Activated T-cell treated with anti-CD3 and anti-CD28 coated beads for 4 hours (primary cell): ENCODE data around the gene KCNG2.

Experiments used
- DNase-seq: peaks from one replicate; pipeline ENCODE4 v3.0.0-alpha.2; 2020

Gene KCNG2

DNA sequence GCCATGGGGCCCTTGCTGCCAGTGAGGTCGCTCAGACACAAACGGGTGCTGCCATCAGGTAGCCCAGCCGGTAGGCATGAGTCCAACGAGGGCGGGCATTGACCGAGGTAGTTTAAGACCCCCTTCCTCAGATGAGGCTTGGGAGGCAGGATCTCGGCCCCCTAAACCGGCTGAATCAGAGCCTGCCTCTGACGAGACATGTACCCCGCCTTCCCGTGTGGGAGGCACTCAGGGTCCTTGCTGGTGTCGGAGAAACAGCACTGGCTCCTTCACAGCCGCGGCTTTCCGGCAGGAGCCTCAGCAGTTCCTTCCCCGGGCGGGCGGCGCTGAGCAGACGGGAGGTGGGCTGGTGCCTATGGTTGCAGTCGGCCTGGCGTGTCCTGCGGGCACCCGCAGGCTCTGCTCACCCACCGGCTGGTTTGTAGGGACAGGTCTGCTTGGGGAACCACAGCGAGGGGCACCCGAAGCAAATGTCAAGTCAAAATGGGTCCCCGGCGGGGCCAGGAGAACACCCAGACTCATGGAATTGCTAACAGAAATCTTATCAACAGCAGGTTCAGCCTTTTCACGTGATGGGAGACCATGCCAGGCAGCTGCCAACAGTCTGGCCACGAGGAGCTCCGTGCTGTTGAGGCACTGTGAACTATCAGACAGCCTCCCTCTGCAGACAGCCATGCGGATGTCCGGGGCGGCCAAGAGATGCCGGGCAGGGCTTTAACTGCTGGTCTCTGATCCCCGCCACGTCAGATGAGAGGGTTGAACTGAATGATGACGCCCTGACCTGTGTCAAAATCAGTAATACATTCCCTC is 2.8 kb downstream of the KCNG2 start:
- no peak for DNase-seq

DNA sequence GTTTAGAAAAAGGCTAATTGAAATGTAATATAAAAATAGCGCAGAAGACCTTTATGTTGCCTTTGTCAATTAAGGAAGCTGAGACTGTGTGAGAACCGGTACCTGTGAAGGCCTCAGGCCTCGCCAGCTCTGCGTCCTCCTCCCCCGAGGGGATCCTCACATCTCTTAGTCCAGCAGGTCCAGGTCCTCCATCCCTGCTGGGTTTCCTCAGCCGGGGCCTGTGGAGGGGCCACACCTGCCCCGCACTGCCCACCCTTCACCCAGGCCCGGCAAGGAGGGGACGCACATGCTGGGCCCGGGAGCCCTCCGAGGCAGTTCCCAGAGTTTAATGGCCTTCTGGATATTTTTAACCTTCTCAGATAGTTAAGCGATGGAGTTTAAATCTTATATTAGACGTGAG is 3.5 kb downstream of the KCNG2 start:
- no peak for DNase-seq

DNA sequence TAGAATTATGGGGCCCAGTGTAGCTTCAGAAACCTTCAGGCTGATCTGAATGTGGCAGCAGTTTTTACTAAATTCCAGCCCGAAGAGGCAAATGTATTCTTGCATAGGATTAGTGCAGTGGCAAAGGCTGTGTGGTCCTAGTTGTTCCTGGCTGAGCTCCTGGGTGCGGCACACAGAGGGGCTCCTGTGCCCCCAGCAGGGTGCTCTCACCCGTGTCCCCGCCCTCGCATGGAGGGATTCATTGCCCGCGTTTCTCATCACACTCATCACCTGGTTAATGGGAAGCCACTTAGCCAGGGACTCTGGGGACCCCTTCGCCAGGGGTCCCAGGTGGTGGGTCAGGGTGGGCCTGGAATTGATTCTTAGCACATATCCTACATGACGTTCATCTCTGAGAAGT is 3.9 kb downstream of the KCNG2 start:
- no peak for DNase-seq

DNA sequence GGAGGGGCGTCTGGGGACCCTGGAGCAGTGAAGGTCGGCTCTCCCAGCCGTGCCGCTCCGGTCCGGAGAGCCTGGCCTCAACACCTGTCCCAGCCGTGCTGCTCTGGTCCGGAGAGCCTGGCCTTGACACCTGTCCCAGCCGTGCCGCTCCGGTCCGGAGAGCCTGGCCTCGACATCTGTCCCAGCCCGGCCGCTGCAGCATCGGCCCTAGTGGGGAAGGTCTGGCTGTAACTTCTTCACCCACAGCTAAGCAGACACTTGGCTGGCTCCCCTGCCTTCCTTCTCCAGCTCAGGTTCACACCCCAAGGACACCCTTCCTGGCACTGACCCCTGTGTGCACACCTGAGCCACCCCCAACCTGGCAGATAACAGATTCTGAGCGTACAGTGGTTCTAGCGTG is 4.6 kb downstream of the KCNG2 start:
- DNase-seq, result no peak

DNA sequence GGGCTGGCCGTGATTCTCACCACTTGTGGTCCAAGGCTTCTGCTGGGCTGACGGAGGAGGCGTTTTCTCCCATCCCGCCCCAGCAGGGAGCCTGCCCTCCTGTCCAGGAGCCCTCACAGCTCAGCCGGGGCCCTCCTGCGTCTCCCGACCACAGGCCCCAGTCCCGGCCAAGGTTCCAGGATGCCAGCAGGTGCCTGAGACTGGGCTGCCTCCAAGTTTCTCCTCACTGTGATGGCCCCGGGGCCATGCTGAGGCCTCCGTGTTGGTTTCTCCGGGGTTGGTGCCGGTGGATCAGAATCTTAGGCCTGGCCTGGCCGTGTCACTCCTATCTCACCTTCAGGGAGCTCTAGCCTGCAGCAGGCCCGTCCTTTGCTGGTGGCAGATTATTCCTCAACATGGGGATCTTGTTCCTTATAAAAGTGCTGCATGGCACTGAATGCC is 5.9 kb downstream of the KCNG2 start:
- no peak for DNase-seq

DNA sequence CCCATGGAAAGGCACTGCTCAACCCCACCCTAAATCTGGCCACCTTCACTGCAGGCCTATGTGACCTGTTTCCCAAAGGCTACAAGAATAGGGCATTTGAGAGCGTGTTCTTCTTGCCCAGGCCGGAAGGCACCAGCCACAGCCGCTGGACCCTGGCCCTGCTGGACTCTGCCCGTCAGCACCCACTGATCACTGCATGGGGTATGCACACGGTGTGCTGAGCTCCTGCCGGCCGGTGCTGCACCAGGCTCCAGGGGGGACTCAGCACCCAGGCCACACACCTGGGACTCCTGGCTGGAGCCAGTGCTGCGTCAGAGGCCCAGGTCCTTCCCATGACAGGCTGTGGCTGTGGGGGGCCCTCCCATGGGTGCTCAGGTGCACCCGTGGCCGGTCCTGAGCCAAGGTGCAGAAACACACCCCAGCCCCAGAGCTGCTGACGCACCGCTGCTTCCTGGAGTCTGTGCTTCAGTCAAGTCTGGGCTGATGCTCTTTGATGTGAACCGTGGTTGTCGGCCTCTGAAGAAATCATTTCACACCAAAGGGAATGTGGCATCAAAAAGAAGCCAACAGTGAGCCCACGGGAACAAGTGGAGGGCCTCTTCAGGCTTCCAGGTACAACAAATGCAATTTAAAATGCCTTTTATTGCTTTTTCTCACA is 6.5 kb downstream of the KCNG2 start:
- DNase-seq, result no peak

DNA sequence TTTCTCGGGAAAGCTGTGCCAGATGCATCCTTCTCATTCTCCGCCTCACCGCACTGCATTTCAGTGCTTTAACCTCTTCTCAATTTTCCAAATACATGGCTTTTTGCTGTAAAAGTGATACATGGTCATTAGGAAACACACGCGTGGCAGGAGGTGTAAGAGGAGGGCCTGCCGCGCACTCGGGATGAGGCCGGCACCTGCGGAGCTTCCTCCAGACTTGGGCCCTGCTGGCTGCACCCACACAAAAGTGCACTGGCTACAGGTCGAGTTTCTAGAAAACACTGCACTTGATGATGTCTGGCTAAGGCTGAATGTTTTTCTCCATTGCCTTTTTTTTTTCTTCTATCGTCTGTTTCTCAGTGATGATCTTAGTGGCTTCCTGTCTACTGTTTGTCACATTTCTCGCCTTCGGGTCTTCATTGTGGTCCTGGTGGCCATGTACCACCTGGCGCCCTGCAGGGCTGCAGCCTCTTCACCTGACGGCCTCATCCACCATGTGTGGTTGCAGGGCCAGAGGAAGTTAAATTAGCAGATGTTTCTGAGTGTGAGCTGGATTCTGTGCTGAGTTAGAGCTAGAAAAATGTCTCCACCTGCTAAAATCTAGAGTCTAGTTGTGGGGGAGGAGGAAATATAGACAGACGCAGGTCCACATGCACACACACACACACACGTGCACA is 7.6 kb downstream of the KCNG2 start:
- DNase-seq, result no peak

DNA sequence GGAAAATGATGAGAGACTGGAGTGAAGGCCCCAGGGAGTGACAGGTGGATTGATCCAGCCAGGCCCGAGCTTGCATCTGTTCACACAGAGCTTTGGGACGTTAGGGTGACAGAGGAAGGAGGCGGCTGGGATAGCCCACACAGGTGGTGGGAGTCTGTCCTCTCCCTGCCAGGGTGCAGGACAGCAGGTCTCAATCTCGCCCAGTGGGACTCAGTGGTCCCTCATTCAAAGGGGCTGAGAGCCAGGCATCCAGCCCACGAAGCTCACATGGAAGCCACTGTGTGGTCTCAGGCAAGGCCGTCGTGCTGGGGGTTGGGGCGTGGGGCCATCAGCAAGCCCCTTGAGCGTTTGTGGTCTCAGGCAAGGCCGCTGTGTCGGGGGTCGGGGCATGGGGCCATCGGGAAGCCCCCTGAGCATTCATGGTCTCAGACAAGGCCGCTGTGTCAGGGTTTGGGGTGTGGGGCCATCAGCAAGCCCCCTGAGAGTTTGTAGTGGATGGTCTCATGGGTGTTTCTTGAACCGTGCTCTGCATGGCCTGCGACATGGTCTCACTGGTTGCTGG is 8.3 kb downstream of the KCNG2 start:
- no peak for DNase-seq

DNA sequence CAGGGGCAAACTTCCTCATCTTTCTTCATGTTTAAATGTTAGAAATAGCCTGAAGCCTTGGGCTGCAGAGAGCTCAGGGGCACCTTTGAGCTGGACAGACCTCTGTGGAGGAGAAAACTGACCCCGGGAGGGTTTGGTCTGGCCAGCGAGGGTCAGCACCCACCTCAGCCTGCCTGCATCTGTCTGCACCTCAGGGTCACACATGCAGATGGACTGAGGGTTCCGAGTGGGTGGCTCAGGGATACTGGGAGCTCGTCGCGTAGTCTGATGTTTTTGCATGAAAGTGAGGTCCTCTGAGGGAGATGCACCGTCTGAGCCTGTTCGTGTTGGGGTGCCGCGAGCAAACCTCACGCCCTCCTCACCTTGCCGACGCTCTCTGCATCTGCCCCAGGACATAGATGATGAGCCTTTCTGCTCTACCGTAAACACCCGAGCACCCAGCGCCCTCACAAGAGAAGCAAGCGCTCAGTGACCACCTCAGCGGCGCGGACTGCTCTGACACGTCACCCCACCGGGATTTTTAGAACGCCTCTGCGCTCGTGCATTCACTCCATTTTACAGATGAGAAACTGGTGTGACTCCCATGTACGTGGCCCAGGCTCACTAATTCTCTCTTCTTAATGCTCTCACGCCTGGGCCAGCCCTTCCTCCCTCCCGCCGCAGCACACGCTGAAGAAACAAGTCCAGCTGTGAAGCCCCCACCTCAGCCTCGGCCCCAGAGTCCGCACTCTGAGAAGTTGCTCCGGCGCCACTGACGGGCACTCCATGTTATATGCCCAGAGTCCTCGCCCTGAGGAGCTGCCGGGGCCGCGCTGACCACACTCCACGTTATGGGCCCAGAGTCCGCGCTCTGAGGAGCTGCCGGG is 9.5 kb downstream of the KCNG2 start:
- no peak for DNase-seq

DNA sequence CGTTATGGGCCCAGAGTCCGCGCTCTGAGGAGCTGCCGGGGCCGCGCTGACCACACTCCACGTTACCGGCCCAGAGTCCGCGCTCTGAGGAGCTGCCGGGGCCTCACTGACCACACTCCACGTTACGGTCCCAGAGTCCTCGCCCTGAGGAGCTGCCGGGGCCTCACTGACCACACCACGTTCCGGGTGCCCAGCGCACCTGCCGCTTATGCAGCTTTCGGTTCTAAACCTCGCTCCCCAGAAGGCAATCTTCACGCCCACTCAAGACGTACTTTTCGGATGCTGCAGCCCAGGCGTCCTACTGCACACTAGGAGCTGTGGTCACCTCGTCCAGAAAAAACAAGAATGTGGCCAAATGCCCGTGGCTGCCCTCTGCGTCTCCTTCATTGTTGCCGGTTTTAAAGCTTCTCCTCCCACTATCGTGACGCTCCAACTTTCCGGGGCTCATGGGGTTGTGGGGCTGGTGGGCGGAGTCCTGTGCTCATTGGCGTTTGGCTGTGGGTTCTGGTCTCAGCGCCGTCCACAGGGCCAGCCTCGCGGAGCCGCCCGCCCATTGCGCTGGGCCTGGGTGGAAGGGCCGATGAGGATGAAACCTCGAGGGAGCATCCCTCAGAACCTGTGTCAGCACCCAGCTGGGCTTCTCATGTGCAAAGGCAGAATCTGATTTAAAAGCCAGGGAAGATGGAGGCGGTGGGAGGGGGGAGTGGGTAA is 11.9 kb downstream of the KCNG2 start:
- DNase-seq, result no peak

DNA sequence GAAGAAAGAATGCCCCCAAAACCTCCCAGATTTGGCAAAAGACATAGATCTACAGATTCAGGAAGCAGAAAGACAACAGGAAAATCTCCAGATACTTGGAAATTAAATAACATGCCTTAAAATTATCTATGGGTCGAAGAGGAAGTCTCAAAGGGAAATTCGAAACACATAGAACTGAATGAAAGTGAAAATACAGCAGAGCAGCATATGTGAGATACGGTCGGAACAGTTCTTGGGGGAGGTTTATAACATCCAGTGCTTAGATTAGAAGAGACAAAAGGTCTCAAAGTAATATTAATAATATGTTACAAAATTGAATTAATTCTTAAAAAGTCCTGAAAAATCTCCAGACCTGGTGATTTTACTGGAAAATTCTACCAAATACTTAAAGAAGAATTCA is 14.3 kb downstream of the KCNG2 start:
- no peak for DNase-seq

DNA sequence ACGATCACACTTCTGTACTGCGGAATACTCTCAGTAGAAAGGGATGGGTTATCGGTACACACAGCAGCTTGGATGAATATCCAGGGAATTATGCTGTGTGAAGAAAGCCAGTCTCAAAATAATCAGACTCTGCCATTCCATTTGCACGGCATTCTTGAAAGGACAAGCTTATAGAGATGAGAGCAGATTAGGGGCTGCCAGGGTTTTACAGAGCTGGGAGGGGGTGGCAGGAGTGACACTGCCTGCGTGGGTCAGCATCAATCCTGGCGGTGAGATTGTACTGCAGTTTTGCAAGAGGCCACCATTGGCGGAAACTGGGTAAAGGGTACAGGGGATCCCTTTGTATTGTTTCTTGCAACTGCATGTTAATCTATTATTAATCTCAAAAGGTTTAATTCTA is 16.6 kb downstream of the KCNG2 start:
- DNase-seq, result no peak

DNA sequence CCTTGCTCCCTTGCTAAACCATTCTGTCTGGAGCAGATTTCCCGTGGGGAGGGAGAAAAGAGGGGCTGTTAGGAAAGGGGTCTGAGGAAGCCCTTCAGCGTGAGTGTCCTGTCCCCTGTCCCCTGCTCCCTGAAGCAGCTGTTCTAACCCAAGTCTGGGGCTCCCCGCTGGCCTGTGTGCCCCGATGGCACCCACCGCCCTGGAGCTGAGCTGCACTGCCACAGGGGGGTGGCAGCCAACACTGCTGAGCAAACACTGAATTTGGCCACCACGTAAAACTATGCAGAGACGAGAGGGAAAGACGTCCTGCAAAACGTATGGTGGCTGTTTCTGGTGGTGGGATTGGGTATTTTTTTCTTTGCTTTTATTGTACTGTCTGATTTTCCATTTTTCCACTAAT is 17.9 kb downstream of the KCNG2 start:
- no peak for DNase-seq

DNA sequence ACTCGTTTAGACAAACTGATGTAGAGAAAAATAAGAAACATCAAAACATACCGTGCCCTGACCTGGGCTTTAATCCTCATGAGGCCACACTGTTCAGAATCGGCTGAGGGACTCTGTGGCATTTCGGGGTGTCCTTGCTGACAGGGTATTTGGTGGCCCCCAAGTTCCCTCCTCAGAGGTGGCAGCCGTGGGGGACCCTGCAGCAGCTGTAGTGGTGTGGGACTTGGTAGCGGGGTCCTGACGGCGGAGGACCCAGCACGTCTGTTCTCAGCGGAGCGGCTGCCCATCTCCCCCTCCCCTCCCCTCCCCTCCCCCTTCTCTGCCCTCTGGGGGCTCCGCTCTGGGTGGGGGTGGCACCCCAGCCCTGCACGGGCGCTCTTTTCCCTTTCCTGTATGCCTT is 18.4 kb downstream of the KCNG2 start:
- DNase-seq, result no peak

DNA sequence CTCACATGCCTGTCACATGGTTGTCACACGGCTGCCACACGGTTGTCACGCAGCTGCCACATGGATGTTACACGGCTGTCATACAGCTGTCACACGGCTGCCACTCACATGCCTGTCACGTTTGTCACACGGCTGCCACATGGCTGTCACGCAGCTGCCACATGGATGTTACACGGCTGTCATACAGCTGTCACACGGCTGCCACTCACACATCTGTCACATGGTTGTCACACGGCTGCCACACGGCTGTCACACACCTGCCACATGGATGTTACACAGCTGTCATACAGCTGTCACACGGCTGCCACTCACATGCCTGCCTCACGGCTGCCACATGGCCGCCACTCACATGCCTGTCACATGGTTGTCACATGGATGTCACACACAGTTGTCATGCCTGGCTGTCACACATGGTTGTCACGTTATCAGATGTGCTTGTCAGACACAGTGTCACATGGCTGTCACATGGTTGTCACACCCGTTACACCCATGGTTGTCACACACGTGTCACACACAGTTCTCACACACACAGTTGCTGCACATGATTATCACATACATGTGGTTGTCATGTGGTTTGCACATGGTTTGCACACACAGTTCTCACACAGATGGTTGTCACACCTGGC is 19.4 kb downstream of the KCNG2 start:
- DNase-seq, result no peak

DNA sequence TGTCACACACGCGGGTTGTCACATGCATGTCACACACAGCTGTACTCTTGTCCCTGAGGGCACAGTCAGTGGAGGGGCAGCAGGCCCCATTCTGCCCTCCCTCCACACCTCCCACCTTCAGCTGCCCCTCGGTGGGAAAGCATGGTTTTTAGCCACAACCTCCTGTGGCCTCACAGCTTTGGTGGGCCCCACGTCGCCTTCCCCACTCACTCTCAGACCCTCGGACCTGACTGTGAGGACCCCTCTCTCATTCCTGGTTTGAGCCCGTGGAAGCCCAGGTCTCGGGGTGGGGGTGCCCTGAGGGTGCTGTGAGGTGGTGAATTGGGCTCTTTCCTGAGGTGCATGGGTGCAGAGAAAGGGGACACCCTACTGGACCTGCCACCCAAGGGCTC is 19.9 kb downstream of the KCNG2 start:
- no peak for DNase-seq

DNA sequence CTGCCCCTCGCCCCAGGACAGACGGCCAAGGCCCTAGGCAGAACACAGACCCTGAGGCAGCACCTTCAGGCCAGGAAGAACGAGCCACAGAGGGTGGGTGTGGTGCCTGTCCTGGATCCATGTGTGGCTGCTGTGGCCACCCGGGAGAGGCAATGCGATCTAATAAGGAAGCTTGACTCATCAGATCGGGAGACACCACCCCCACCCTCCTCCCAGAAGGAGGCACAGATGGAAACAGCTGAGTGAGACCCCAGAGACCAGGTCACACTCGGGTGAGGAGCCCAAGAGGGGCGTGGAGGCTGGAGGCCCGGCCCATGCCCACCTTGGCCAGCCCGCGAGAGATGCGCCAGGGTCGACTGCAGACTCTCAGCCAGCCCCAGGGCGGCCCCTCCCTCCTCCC is 20.3 kb downstream of the KCNG2 start:
- no peak for DNase-seq

DNA sequence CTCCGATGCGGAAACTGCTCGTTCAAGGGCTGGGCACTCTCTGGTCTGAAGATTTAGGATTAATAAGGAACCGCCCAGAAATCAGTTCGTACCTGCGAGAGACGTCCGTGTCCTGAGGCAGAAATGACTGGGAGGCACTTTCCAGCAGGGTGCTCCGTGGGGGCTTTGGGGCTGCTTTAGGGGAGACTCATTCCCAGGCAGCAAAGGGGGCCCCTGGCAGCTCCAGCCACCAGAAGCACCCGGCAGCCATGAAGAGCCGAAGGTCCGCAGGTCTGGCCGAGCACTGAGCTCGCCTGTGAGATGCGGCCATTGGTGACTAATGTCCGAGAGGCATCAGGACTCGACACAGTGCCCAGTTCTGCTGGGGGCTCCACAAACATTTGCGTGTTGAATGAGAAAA is 20.9 kb downstream of the KCNG2 start:
- no peak for DNase-seq

DNA sequence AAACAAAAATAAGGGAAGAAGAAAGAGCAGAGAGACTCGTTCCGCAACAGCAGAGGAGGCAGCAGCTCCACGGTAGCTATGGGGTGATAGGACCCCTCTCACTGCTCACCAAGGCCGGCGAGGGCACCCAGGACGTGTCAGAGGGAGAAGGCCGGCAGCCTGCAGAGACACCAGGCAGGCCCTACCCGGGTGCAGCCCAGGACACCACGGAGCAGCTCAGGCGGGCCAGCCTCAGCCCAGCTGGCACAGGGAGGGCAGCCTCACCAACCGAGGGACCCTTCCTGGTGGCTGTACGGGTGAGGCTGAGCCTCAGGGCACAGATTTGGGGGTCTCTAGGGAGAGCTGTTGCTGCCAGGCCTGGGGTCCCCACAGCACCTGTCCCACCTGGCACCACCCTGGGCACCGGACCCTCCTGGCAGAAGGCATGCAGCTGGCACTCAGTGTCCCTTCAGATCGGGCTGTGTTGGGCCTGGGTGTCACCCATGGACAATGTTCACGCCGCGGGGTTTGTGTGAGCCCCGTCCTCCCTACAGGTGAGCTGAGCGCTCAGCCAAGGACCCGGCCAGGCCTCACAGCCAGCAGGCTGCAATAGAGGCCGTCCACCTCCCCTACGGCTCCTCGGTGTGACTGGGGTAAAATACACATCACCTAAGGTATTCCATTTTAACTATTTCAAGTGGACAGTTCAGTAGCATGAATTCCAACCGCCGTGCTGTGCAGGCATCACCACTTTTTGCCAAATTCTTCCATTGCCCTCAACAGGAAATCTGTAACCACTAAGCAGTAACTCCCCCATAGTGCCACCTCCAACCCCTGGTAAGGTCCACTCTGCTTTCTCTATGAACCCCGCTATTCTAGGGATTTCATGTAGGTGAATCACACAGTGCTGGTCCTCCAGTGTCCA is 21.6 kb downstream of the KCNG2 start:
- DNase-seq, result no peak

DNA sequence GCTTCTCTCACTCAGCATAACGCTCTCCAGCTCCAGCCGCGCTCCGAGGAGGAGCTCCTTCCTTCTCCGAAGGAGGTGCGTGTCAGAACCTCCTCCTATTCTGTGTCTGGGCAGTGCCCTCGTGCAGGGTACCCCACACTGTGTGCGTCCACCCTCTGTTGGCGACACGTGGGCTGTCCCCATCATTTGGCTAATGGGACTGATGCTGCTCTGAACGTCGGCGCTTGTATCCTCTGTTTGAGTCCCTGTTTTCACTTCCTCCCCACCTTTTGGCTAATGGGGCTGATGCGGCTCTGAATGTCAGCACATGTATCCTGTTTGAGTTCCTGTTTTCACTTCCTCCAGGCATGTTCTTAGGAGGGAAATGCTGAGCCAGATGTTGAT is 22.2 kb downstream of the KCNG2 start:
- no peak for DNase-seq

DNA sequence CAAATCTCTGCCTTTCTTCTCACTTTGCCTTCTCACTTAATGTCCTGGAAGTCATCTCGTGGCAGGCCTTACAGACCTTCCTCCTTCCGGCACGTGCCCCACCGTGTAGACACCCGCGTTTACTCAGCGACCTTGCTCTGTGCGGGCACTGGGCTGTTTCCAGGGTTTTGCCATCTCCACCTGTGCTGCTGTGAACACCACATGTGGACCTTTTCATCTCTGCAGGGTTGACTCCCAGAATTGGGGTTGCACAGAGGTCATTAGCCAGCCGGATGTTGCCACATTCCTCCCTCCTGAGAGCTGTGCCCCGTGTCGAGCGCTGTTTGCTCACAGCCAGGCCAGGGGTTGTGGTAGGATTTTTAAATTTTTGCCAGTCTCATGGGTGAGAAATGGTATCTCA is 25.4 kb downstream of the KCNG2 start:
- no peak for DNase-seq
